ENCODE data around the gene TMEM50B.
"Not testable (repeated sequence)": the region's sequence is repeated elsewhere in the genome, so short reads cannot be mapped to it uniquely, and the experiment has no call there.

- not testable (repeated sequence) for TF ChIP-seq CTCF (conservative IDR thresholded peaks at IDR 0.05 in 1 of 2, IDR thresholded peaks at IDR 0.05 in 1 of 2; ENCODE audit: low read depth in 1 of 2, low read length in 2 of 2); EZH2 (IDR thresholded peaks at IDR 0.05; ENCODE audit: low read length, missing control alignments)
Measured at GRCh38 chr21:33412439-33412831, 67.3 kb downstream of the TMEM50B start.

All from fibroblast of lung (primary cell).